ENCODE results near the gene KLHL6. TPM values are rescaled to one million over a fixed set of nuclear protein-coding genes. Genes with fewer than 3 reads are reported as not detected.

The KLHL6 gene
- total RNA-seq, 1 experiment from 2014 or later = 0.03 TPM

GRCh38 chr3:183506674-183507320, 48.7 kb downstream of the KLHL6 start:
- Histone ChIP-seq H3K4me1 (ENCODE audit: control insufficient read depth, insufficient read depth, low read length) (no peaks in the 10 kb centered on the region), H3K4me3 (ENCODE audit: low read depth in 2 of 2, low read length in 2 of 2) (no peak overlapping the region), H3K27ac (ENCODE audit: low read length) (no peak overlapping the region), H3K27me3 (ENCODE audit: control insufficient read depth, insufficient read depth, low read length) (no peaks in the 10 kb centered on the region; the same call in 1 of the 2 replicates), H3K9me3 (ENCODE audit: control insufficient read depth, insufficient read depth, low read depth, low read length) (no peaks in the 10 kb centered on the region), H3K36me3 (ENCODE audit: control insufficient read depth, insufficient read depth, low read length) (no peaks in the 10 kb centered on the region)
- ATAC-seq = no peak
- intact Hi-C loops (cut with micrococcal nuclease; ENCODE audit: unreplicated experiment) (no loop called here), in situ Hi-C loops (cut with HindIII; ENCODE audit: low pct_unique_long_range_greater_than_20kb, low sequenced_read_pairs) (no loop called here)
- ChIA-PET CTCF (no interaction called here), POLR2A (no interaction called here)
- DNase-seq (ENCODE audit: low read depth, low spot score) = no peak
- TF ChIP-seq SIN3A (IDR thresholded peaks at IDR 0.05; ENCODE audit: borderline replicate concordance, insufficient read depth, low read depth, low read length) = no peak
- TF ChIP-seq TCF7L2 (IDR thresholded peaks at IDR 0.05; ENCODE audit: low read depth, low read length) = no peak
- no peak for TF ChIP-seq POLR2AphosphoS5 (IDR thresholded peaks at IDR 0.05; ENCODE audit: low read depth, low read length)
- TF ChIP-seq CTCF (IDR thresholded peaks at IDR 0.05) = no peak
- no peak for TF ChIP-seq REST (IDR thresholded peaks at IDR 0.05; ENCODE audit: insufficient read depth in 1 of 2, low read depth in 2 of 2, low read length in 1 of 2)
- BruUV-seq (replicated peaks) = no TSS peak

GRCh38 chr3:183504597-183504996, 50.9 kb downstream of the KLHL6 start:
- ATAC-seq (no peak), DNase-seq (ENCODE audit: low read depth, low spot score) (no peak)
- CTCF ChIA-PET = no interaction called here
- no TSS peak for BruUV-seq (replicated peaks)
- H3K27ac ChIP-seq (ENCODE audit: low read length) = no peak overlapping the region
- intact Hi-C loops (cut with micrococcal nuclease; ENCODE audit: unreplicated experiment) (loop anchor here (5.0 kb wide), 1 partner anchor 263 kb away; no protein-coding TSS in a partner anchor), in situ Hi-C loops (cut with HindIII; ENCODE audit: low pct_unique_long_range_greater_than_20kb, low sequenced_read_pairs) (no loop called here)
- H3K27me3 ChIP-seq (ENCODE audit: control insufficient read depth, insufficient read depth, low read length) = no peaks in the 10 kb centered on the region; the same call in 1 of the 2 replicates
- no peak overlapping the region for H3K4me3 ChIP-seq (ENCODE audit: low read depth in 2 of 2, low read length in 2 of 2)
- POLR2A ChIA-PET = no interaction called here
- H3K9me3 ChIP-seq (ENCODE audit: control insufficient read depth, insufficient read depth, low read depth, low read length) = no peaks in the 10 kb centered on the region
- H3K4me1 ChIP-seq (ENCODE audit: control insufficient read depth, insufficient read depth, low read length) = no peaks in the 10 kb centered on the region
- TF ChIP-seq SIN3A (IDR thresholded peaks at IDR 0.05; ENCODE audit: borderline replicate concordance, insufficient read depth, low read depth, low read length) (no peak), TCF7L2 (IDR thresholded peaks at IDR 0.05; ENCODE audit: low read depth, low read length) (no peak), CTCF (IDR thresholded peaks at IDR 0.05) (no peak), POLR2AphosphoS5 (IDR thresholded peaks at IDR 0.05; ENCODE audit: low read depth, low read length) (no peak), REST (IDR thresholded peaks at IDR 0.05; ENCODE audit: insufficient read depth in 1 of 2, low read depth in 2 of 2, low read length in 1 of 2) (no peak)
- no peaks in the 10 kb centered on the region for H3K36me3 ChIP-seq (ENCODE audit: control insufficient read depth, insufficient read depth, low read length)
